K562 (cell line): ENCODE results near the gene ARHGAP9. TPM values are rescaled to one million over a fixed set of nuclear protein-coding genes. Genes with fewer than 3 reads are reported as not detected.
A peak's percentile ranks its signal among the peaks of the same experiment; 100 is the strongest.

ENCODE experiments used
- FOXJ2 ChIP-seq: fragments of 200-800 bp; sonication (Bioruptor generic); IDR thresholded peaks from 2 replicates; pipeline ENCODE4 v1.6.1; 2016; ENCODE audit warnings: missing genetic modification characterization, missing compliant biosample characterization
- MYNN ChIP-seq, 2 experiments: sonication (generic); formaldehyde crosslinking in 1 of 2; IDR thresholded peaks; 2 replicates each; pipeline versions ENCODE4 v1.5.0 to v1.6.1; 2016 to 2020; ENCODE audit warnings: antibody characterized with exemption in 1 of 2, missing genetic modification reagents in 1 of 2
- POLR3A ChIP-seq: IDR thresholded peaks from 2 replicates; pipeline ENCODE4 v1.6.1; 2011; ENCODE audit warnings: borderline replicate concordance, mild to moderate bottlenecking, moderate library complexity; ENCODE audit not compliant: insufficient read length, insufficient read depth; ENCODE audit errors: extremely low read depth
- PURB ChIP-seq: sonication (generic); formaldehyde crosslinking; IDR thresholded peaks from 2 replicates; pipeline ENCODE4 v1.9.0; 2021; ENCODE audit warnings: low read depth, mild to moderate bottlenecking, missing genetic modification reagents
- ZC3H8 ChIP-seq: fragments of 450-650 bp; IDR thresholded peaks from 2 replicates; pipeline ENCODE4 v1.6.1; 2017
- ZNF318 ChIP-seq, 2 experiments: fragments of 450-650 bp; IDR thresholded peaks; 2 replicates each; pipeline ENCODE4 v1.6.1; 2016; ENCODE audit warnings: mild to moderate bottlenecking in 2 of 2, borderline replicate concordance in 1 of 2, low read depth in 1 of 2, moderate library complexity in 1 of 2
- polyA plus RNA-seq, 8 experiments: library from polyadenylated mRNA; depleted of rRNA in 4 of 8; stranded (reverse) in 5 of 8; unstranded in 3 of 8; fragments of >200 nt; fragmentation: Nextera tagmentation in 2 of 8; fragmentation: Illumina TruSeq in 1 of 8; extraction: Ambion mirVana in 2 of 8; extraction: Trizol in 1 of 8; gene quantifications; 2 replicates each; pipeline versions ENCODE4 v1.2.1 to v1.2.3, GENCODE V29; 2011 to 2014; ENCODE audit warnings: inconsistent platforms in 1 of 8, missing spikeins in 1 of 8
- total RNA-seq, 7 experiments: library from RNA; depleted of rRNA in 6 of 7; stranded (reverse); fragments of >200 nt in 6 of 7; fragmentation: Illumina TruSeq in 2 of 7; extraction: Trizol in 2 of 7; gene quantifications; 2 replicates each; pipeline versions ENCODE4 v1.2.1 to v1.2.3, GENCODE V29; 2011 to 2021; ENCODE audit warnings: low replicate concordance in 1 of 7
- TF ChIP-seq, protein P1 (sequence below): fragments of 150-350 bp; conservative IDR thresholded peaks from 2 replicates; pipeline ENCODE4 v1.6.1; 2014; ENCODE audit warnings: low read length
- TF ChIP-seq, protein P2 (sequence below): sonication (generic); formaldehyde crosslinking; IDR thresholded peaks from 2 replicates; pipeline ENCODE4 v1.8.0; 2023; ENCODE audit warnings: missing genetic modification reagents, mild to moderate bottlenecking, borderline replicate concordance

Gene ARHGAP9
- total and polyA plus RNA-seq, 9 of the 15 experiments (the other 6 are each of a cell fraction or from before 2014, with no cell fraction given) = 1.5 to 10.2 (median 5.1) TPM

GRCh38 chr12:57522011-57522886 lies 42.6 kb upstream of the ARHGAP9 start, which contains the start of gene MBD6 (continued):
- TF ChIP-seq ZNF318 (IDR thresholded peaks at IDR 0.05; ENCODE audit: borderline replicate concordance in 1 of 2, low read depth in 1 of 2) (peak in 1 of 2 experiments; percentile 95; a peak in 2 of 4 replicates), MYNN (IDR thresholded peaks at IDR 0.05) (0 out of 2 replicates have a peak, but pooled peaks have one; percentile 14), MYNN (CRISPR knock-in tag; IDR thresholded peaks at IDR 0.05) (no peak), FOXJ2 (tag) (peak; percentile 46), POLR3A (no peak), PURB (no peak), ZC3H8 (0 out of 2 replicates have a peak, but pooled peaks have one; percentile 41)
- TF ChIP-seq, protein P1, sequence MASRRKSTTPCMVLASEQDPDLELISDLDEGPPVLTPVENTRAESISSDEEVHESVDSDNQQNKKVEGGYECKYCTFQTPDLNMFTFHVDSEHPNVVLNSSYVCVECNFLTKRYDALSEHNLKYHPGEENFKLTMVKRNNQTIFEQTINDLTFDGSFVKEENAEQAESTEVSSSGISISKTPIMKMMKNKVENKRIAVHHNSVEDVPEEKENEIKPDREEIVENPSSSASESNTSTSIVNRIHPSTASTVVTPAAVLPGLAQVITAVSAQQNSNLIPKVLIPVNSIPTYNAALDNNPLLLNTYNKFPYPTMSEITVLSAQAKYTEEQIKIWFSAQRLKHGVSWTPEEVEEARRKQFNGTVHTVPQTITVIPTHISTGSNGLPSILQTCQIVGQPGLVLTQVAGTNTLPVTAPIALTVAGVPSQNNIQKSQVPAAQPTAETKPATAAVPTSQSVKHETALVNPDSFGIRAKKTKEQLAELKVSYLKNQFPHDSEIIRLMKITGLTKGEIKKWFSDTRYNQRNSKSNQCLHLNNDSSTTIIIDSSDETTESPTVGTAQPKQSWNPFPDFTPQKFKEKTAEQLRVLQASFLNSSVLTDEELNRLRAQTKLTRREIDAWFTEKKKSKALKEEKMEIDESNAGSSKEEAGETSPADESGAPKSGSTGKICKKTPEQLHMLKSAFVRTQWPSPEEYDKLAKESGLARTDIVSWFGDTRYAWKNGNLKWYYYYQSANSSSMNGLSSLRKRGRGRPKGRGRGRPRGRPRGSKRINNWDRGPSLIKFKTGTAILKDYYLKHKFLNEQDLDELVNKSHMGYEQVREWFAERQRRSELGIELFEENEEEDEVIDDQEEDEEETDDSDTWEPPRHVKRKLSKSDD = no peak
- TF ChIP-seq, protein P2, sequence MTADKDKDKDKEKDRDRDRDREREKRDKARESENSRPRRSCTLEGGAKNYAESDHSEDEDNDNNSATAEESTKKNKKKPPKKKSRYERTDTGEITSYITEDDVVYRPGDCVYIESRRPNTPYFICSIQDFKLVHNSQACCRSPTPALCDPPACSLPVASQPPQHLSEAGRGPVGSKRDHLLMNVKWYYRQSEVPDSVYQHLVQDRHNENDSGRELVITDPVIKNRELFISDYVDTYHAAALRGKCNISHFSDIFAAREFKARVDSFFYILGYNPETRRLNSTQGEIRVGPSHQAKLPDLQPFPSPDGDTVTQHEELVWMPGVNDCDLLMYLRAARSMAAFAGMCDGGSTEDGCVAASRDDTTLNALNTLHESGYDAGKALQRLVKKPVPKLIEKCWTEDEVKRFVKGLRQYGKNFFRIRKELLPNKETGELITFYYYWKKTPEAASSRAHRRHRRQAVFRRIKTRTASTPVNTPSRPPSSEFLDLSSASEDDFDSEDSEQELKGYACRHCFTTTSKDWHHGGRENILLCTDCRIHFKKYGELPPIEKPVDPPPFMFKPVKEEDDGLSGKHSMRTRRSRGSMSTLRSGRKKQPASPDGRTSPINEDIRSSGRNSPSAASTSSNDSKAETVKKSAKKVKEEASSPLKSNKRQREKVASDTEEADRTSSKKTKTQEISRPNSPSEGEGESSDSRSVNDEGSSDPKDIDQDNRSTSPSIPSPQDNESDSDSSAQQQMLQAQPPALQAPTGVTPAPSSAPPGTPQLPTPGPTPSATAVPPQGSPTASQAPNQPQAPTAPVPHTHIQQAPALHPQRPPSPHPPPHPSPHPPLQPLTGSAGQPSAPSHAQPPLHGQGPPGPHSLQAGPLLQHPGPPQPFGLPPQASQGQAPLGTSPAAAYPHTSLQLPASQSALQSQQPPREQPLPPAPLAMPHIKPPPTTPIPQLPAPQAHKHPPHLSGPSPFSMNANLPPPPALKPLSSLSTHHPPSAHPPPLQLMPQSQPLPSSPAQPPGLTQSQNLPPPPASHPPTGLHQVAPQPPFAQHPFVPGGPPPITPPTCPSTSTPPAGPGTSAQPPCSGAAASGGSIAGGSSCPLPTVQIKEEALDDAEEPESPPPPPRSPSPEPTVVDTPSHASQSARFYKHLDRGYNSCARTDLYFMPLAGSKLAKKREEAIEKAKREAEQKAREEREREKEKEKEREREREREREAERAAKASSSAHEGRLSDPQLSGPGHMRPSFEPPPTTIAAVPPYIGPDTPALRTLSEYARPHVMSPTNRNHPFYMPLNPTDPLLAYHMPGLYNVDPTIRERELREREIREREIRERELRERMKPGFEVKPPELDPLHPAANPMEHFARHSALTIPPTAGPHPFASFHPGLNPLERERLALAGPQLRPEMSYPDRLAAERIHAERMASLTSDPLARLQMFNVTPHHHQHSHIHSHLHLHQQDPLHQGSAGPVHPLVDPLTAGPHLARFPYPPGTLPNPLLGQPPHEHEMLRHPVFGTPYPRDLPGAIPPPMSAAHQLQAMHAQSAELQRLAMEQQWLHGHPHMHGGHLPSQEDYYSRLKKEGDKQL = no peak
